CD4-positive, alpha-beta T cell treated with Interleukin-17A for 4 hours (primary cell): Measurements from ENCODE around the gene RPS2.
"Not testable (repeated sequence)": the region's sequence is repeated elsewhere in the genome, so short reads cannot be mapped to it uniquely, and the experiment has no call there.

Source experiments
- DNase-seq: peaks from one replicate; pipeline ENCODE4 v3.0.0-alpha.2; 2020; ENCODE audit warnings: mixed read lengths

RPS2 gene

GRCh38 chr16:1962161-1963153, 2.2 kb downstream of the RPS2 start:
- not testable (repeated sequence) for DNase-seq

- no peak for DNase-seq
Measured at GRCh38 chr16:1961651-1962067, 3.0 kb downstream of the RPS2 start.

GRCh38 chr16:1960665-1961630, 3.7 kb downstream of the RPS2 start:
- no peak for DNase-seq

- DNase-seq, result peak; percentile 95
Measured at GRCh38 chr16:1959269-1960039, 5.2 kb downstream of the RPS2 start, which contains the start of gene NDUFB10. TSS of gene NDUFB10 (plus strand) at chr16:1959538. CDS start at chr16:1959625, 87 bp downstream.

GRCh38 chr16:1958715-1959268, 5.8 kb downstream of the RPS2 start:
- no peak for DNase-seq

GRCh38 chr16:1958143-1958491, 6.5 kb downstream of the RPS2 start:
- not testable (repeated sequence) for DNase-seq

- not testable (repeated sequence) for DNase-seq
Measured at GRCh38 chr16:1957434-1958142, 7.0 kb downstream of the RPS2 start.

- DNase-seq, result no peak
Measured at GRCh38 chr16:1953734-1954133, 10.9 kb downstream of the RPS2 start.

- no peak for DNase-seq
Measured at GRCh38 chr16:1950559-1950958, 14.1 kb downstream of the RPS2 start.

GRCh38 chr16:1950047-1950446, 14.6 kb downstream of the RPS2 start:
- DNase-seq, result no peak

GRCh38 chr16:1949507-1949906, 15.1 kb downstream of the RPS2 start:
- DNase-seq, result no peak

- DNase-seq, result no peak
Measured at GRCh38 chr16:1947369-1947670, 17.3 kb downstream of the RPS2 start.

GRCh38 chr16:1946495-1947368, 17.9 kb downstream of the RPS2 start:
- DNase-seq, result no peak

GRCh38 chr16:1945559-1946391, 18.9 kb downstream of the RPS2 start:
- no peak for DNase-seq

- DNase-seq, result no peak
Measured at GRCh38 chr16:1944612-1945199, 19.9 kb downstream of the RPS2 start.

- DNase-seq, result peak; percentile 100
Measured at GRCh38 chr16:1942810-1943726, 21.6 kb downstream of the RPS2 start, which contains the start of gene MSRB1. TSS of gene MSRB1 (minus strand) at chr16:1943199. CDS start at chr16:1943156, 43 bp downstream.

- no peak for DNase-seq
Measured at GRCh38 chr16:1942047-1942809, 22.4 kb downstream of the RPS2 start.
